Measurements from ENCODE around the gene TNNC1.

TNNC1 gene

GRCh38 chr3:52453496-52454249 is at the start of gene TNNC1:
Gene TNNC1 (minus strand): TSS chr3:52454041. CDS start chr3:52454015, 26 bp downstream.
- no peak for DNase-seq

GRCh38 chr3:52502808-52503350 is 49.0 kb upstream of the TNNC1 start:
- DNase-seq: no peak

GRCh38 chr3:52502001-52502400 is 48.2 kb upstream of the TNNC1 start:
- no peak for DNase-seq

- no peak for DNase-seq
These were observed 47.2 kb upstream of the TNNC1 start for GRCh38 chr3:52501046-52501445.

- no peak for DNase-seq
These were observed 44.6 kb upstream of the TNNC1 start for GRCh38 chr3:52498137-52499054.

GRCh38 chr3:52495777-52496602 is 42.1 kb upstream of the TNNC1 start:
- DNase-seq: no peak

- no peak for DNase-seq
These were observed 41.1 kb upstream of the TNNC1 start, which contains the start of gene STAB1 for GRCh38 chr3:52494886-52495495. Gene STAB1 (plus strand): TSS chr3:52495338. CDS start chr3:52495414, 76 bp downstream.

- DNase-seq: no peak
These were observed 40.6 kb upstream of the TNNC1 start for GRCh38 chr3:52494445-52494844.

GRCh38 chr3:52493232-52494017 is 39.6 kb upstream of the TNNC1 start:
- no peak for DNase-seq

- DNase-seq: no peak
These were observed 38.2 kb upstream of the TNNC1 start for GRCh38 chr3:52492059-52492458.

GRCh38 chr3:52490939-52491526 is 37.2 kb upstream of the TNNC1 start:
- DNase-seq: no peak

GRCh38 chr3:52490035-52490938 is 36.4 kb upstream of the TNNC1 start:
- no peak for DNase-seq

GRCh38 chr3:52489453-52489852 is 35.6 kb upstream of the TNNC1 start:
- no peak for DNase-seq

- DNase-seq: no peak
These were observed 34.9 kb upstream of the TNNC1 start for GRCh38 chr3:52488746-52489145.

GRCh38 chr3:52487788-52488691 is 34.2 kb upstream of the TNNC1 start:
- no peak for DNase-seq

GRCh38 chr3:52487050-52487787 is 33.4 kb upstream of the TNNC1 start:
- no peak for DNase-seq

- DNase-seq: no peak
These were observed 31.0 kb upstream of the TNNC1 start for GRCh38 chr3:52484680-52485461.

Data from NCI-H1092 treated with DMSO at 0.1 percent for 48 hours (cell line).